ENCODE results near the gene PLCL1.

DNA sequence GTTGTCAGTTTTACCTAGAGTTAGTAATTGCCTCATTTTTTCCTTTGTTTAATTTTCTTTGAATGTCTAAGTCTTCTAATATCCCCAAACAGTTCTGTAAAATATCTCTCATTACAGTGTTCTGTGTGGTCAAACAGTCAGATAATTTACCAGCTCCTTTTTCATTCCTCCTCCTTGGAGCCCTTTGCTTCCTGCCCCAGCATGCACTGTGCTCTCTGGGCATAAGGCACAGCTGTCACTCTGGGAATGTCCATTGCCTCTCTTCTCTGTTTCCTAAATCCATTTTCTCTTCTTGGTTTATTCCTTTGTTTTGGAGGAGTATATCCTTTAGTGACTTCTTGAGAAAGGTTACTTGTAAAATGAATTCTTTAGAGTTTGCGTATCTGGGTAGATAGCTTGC lies 139.3 kb downstream of the PLCL1 start:
- TF ChIP-seq POLR2A (IDR thresholded peaks at IDR 0.05) (no peak), EP300 (IDR thresholded peaks at IDR 0.05) (no peak)
- TF ChIP-seq, protein P1, sequence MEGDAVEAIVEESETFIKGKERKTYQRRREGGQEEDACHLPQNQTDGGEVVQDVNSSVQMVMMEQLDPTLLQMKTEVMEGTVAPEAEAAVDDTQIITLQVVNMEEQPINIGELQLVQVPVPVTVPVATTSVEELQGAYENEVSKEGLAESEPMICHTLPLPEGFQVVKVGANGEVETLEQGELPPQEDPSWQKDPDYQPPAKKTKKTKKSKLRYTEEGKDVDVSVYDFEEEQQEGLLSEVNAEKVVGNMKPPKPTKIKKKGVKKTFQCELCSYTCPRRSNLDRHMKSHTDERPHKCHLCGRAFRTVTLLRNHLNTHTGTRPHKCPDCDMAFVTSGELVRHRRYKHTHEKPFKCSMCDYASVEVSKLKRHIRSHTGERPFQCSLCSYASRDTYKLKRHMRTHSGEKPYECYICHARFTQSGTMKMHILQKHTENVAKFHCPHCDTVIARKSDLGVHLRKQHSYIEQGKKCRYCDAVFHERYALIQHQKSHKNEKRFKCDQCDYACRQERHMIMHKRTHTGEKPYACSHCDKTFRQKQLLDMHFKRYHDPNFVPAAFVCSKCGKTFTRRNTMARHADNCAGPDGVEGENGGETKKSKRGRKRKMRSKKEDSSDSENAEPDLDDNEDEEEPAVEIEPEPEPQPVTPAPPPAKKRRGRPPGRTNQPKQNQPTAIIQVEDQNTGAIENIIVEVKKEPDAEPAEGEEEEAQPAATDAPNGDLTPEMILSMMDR (IDR thresholded peaks at IDR 0.05), result no peak
